ENCODE data around the gene DDT.

DNA sequence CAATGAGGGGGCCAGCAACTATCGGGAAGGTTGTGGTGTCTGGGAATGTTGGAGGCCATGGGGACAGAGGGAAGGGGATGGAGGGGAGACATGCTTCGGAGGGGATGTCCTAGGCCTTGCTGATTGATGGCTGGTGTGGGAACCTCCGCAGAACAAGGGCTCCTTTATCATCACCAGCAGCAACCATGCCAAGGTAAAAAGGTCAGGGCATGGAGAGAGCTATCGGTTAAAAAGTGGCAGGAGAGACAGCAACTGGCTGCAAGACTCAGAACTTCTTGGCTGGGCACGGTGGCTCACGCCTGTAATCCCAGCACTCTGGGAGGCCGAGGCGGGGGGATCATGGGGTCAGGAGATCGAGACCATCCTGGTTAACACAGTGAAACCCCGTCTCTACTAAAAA is 28.0 kb upstream of the DDT start:
- TF ChIP-seq, protein P1, sequence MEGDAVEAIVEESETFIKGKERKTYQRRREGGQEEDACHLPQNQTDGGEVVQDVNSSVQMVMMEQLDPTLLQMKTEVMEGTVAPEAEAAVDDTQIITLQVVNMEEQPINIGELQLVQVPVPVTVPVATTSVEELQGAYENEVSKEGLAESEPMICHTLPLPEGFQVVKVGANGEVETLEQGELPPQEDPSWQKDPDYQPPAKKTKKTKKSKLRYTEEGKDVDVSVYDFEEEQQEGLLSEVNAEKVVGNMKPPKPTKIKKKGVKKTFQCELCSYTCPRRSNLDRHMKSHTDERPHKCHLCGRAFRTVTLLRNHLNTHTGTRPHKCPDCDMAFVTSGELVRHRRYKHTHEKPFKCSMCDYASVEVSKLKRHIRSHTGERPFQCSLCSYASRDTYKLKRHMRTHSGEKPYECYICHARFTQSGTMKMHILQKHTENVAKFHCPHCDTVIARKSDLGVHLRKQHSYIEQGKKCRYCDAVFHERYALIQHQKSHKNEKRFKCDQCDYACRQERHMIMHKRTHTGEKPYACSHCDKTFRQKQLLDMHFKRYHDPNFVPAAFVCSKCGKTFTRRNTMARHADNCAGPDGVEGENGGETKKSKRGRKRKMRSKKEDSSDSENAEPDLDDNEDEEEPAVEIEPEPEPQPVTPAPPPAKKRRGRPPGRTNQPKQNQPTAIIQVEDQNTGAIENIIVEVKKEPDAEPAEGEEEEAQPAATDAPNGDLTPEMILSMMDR (IDR thresholded peaks at IDR 0.05), result no peak
- TF ChIP-seq BHLHE40 (IDR thresholded peaks at IDR 0.05; ENCODE audit: low read depth, low read length) (no peak), POLR2A (IDR thresholded peaks at IDR 0.05; ENCODE audit: low read length) (no peak), POLR2AphosphoS2 (conservative IDR thresholded peaks at IDR 0.05; ENCODE audit: low read length) (no peak), ZFP36 (IDR thresholded peaks at IDR 0.05; ENCODE audit: borderline replicate concordance, partially characterized antibody) (no peak), MAFK (IDR thresholded peaks at IDR 0.05; ENCODE audit: partially characterized antibody) (no peak), SMC3 (IDR thresholded peaks at IDR 0.05) (no peak), TP53 (CRISPR knock-in tag; IDR thresholded peaks at IDR 0.05) (no peak), HOXA7 (CRISPR knock-in tag; IDR thresholded peaks at IDR 0.05) (no peak), RARB (CRISPR knock-in tag; IDR thresholded peaks at IDR 0.05) (no peak)
- TF ChIP-seq, protein P2, sequence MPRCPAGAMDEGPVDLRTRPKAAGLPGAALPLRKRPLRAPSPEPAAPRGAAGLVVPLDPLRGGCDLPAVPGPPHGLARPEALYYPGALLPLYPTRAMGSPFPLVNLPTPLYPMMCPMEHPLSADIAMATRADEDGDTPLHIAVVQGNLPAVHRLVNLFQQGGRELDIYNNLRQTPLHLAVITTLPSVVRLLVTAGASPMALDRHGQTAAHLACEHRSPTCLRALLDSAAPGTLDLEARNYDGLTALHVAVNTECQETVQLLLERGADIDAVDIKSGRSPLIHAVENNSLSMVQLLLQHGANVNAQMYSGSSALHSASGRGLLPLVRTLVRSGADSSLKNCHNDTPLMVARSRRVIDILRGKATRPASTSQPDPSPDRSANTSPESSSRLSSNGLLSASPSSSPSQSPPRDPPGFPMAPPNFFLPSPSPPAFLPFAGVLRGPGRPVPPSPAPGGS (IDR thresholded peaks at IDR 0.05), result no peak
- TF ChIP-seq, protein P3, sequence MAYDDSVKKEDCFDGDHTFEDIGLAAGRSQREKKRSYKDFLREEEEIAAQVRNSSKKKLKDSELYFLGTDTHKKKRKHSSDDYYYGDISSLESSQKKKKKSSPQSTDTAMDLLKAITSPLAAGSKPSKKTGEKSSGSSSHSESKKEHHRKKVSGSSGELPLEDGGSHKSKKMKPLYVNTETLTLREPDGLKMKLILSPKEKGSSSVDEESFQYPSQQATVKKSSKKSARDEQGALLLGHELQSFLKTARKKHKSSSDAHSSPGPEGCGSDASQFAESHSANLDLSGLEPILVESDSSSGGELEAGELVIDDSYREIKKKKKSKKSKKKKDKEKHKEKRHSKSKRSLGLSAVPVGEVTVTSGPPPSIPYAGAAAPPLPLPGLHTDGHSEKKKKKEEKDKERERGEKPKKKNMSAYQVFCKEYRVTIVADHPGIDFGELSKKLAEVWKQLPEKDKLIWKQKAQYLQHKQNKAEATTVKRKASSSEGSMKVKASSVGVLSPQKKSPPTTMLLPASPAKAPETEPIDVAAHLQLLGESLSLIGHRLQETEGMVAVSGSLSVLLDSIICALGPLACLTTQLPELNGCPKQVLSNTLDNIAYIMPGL (CRISPR knock-in tag; IDR thresholded peaks at IDR 0.05; ENCODE audit: borderline replicate concordance), result no peak

All from A549 (cell line).